Kidney epithelial cell (primary cell): ENCODE results near the gene TMIGD2. TPM values are rescaled to one million over a fixed set of nuclear protein-coding genes. Genes with fewer than 3 reads are reported as not detected.
"Not testable (repeated sequence)": the region's sequence is repeated elsewhere in the genome, so short reads cannot be mapped to it uniquely, and the experiment has no call there.

Source experiments
- DNase-seq: peaks from one replicate; pipeline ENCODE4 v3.0.0-alpha.2; 2010; ENCODE audit warnings: low read depth
- H3K27me3 ChIP-seq: 2 replicates; pipeline ENCODE4 v1.6.0; 2011; ENCODE audit warnings: low read length; ENCODE audit not compliant: control insufficient read depth, insufficient read depth
- H3K36me3 ChIP-seq: 2 replicates; pipeline ENCODE4 v1.5.1; 2011; ENCODE audit warnings: low read length; ENCODE audit not compliant: control insufficient read depth, insufficient read depth
- H3K4me3 ChIP-seq: 2 replicates; pipeline ENCODE4 v1.5.1; 2011; ENCODE audit warnings: low read depth, mild to moderate bottlenecking, control low read depth, low read length
- total RNA-seq: library from RNA; depleted of rRNA; stranded (reverse); fragments of >200 nt; gene quantifications from 2 replicates; pipeline ENCODE4 v1.2.3, GENCODE V29; 2015
- TF ChIP-seq, protein P1 (sequence below): IDR thresholded peaks from 2 replicates; pipeline ENCODE4 v1.5.1; 2011; ENCODE audit warnings: mild to moderate bottlenecking, moderate library complexity, low read length, control low read depth, inconsistent platforms; ENCODE audit not compliant: insufficient read depth, poor library complexity, severe bottlenecking

Gene TMIGD2, protein sequence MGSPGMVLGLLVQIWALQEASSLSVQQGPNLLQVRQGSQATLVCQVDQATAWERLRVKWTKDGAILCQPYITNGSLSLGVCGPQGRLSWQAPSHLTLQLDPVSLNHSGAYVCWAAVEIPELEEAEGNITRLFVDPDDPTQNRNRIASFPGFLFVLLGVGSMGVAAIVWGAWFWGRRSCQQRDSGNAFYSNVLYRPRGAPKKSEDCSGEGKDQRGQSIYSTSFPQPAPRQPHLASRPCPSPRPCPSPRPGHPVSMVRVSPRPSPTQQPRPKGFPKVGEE
- total RNA-seq = not detected in 2 replicates

GRCh38 chr19:4302243-4302640 is at the start of gene TMIGD2:
TMIGD2 (minus strand) TSS chr19:4302389; CDS start chr19:4302385, 4 bp downstream.
- Histone ChIP-seq H3K27me3 (no peaks in the 10 kb centered on the region), H3K36me3 (no peaks in the 10 kb centered on the region), H3K4me3 (no peak within 1 kb of the TSS)
- DNase-seq = no peak
- TF ChIP-seq, protein P1, sequence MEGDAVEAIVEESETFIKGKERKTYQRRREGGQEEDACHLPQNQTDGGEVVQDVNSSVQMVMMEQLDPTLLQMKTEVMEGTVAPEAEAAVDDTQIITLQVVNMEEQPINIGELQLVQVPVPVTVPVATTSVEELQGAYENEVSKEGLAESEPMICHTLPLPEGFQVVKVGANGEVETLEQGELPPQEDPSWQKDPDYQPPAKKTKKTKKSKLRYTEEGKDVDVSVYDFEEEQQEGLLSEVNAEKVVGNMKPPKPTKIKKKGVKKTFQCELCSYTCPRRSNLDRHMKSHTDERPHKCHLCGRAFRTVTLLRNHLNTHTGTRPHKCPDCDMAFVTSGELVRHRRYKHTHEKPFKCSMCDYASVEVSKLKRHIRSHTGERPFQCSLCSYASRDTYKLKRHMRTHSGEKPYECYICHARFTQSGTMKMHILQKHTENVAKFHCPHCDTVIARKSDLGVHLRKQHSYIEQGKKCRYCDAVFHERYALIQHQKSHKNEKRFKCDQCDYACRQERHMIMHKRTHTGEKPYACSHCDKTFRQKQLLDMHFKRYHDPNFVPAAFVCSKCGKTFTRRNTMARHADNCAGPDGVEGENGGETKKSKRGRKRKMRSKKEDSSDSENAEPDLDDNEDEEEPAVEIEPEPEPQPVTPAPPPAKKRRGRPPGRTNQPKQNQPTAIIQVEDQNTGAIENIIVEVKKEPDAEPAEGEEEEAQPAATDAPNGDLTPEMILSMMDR = no peak

GRCh38 chr19:4350726-4351125 is 48.5 kb upstream of the TMIGD2 start:
- Histone ChIP-seq H3K27me3 (no peaks in the 10 kb centered on the region), H3K36me3 (no peaks in the 10 kb centered on the region), H3K4me3 (no peak overlapping the region)
- TF ChIP-seq, protein P1 = no peak
- DNase-seq = no peak

GRCh38 chr19:4350111-4350510 is 47.9 kb upstream of the TMIGD2 start:
- TF ChIP-seq, protein P1 = no peak
- H3K27me3 ChIP-seq = no peaks in the 10 kb centered on the region
- H3K36me3 ChIP-seq = no peaks in the 10 kb centered on the region
- DNase-seq = no peak
- no peak overlapping the region for H3K4me3 ChIP-seq

GRCh38 chr19:4349225-4349624 is 47.0 kb upstream of the TMIGD2 start:
- not testable (repeated sequence) for H3K27me3 ChIP-seq, H3K4me3 ChIP-seq, DNase-seq, H3K36me3 ChIP-seq

DNA sequence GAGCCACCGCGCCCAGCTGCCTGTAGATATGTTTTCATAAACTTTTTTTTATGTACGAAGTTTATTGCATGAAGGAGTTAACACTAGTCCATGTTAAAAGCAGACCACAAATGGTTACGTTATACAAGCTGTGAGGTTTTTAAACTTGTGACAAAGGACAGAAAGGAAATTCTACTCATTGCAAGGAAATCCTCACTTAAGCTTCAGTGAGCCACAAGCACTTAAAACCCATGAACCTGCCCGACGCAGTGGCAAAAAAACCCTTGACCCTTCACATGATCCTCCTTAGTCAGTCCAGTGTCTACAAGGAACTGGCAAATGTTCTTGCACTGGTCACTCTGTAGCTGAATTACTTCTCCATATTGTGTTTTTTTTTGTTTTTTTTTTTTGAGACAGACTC is 45.3 kb upstream of the TMIGD2 start:
- no peak for DNase-seq
- TF ChIP-seq, protein P1 = no peak
- H3K4me3 ChIP-seq = no peak overlapping the region
- no peaks in the 10 kb centered on the region for H3K36me3 ChIP-seq
- H3K27me3 ChIP-seq = no peaks in the 10 kb centered on the region

DNA sequence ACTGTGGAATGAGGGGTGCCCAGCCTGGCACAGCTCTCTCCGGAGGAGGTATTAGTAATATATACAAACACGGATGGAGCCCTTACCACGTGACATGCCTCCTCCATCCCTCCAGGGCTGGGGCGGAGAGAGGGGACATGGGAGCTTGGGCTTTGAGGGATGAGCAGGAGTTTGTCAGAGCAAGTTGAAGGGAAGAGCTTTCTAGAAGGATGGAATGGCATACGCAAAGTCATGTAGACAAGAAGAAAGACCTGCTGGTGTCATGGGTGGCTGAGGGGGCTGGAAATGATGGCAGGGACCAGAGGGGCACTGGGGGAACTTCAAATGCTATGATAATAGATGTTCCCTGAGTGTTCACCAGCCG is 43.8 kb upstream of the TMIGD2 start:
- Histone ChIP-seq H3K4me3 (no peak overlapping the region), H3K36me3 (no peaks in the 10 kb centered on the region), H3K27me3 (no peaks in the 10 kb centered on the region)
- TF ChIP-seq, protein P1 = no peak
- no peak for DNase-seq
